HEK293 (cell line): ENCODE measurements around the gene COPG1.

Experiments used
- CTCF ChIA-PET: fragments of 350-600 bp; formaldehyde crosslinking; extraction: SDS; loops from one replicate; lab custom pipeline; 2021; ENCODE audit warnings: antibody characterized with exemption; lab: Yijun Ruan, JAX
- POLR2A ChIA-PET: fragments of 300-600 bp; formaldehyde crosslinking; extraction: SDS; loops from one replicate; lab custom pipeline; 2020; ENCODE audit warnings: antibody characterized with exemption, inconsistent platforms; lab: Yijun Ruan, JAX
- H3K27ac ChIP-seq: fragments of 200-500 bp; sonication (Bioruptor generic); 2 replicates; pipeline ENCODE4 v1.5.1; 2014; ENCODE audit warnings: low read depth, low read length, control low read depth, inconsistent platforms; ENCODE audit errors: extremely low read depth
- H3K36me3 ChIP-seq, 2 experiments: fragments of 200-500 bp in 1 of 2; sonication (Bioruptor generic) in 1 of 2; 1 replicate in 1 of 2; 2 replicates in 1 of 2; pipeline ENCODE4 v1.5.1; 2014 to 2017; ENCODE audit warnings: inconsistent platforms in 2 of 2, low read length in 2 of 2; ENCODE audit not compliant: control insufficient read depth in 2 of 2, insufficient read depth in 1 of 2
- H3K4me1 ChIP-seq: fragments of 200-500 bp; sonication (Bioruptor generic); 2 replicates; pipeline ENCODE4 v1.5.1; 2014; ENCODE audit warnings: mild to moderate bottlenecking, low read length, inconsistent platforms; ENCODE audit not compliant: control insufficient read depth, insufficient read depth
- H3K4me3 ChIP-seq: 2 replicates; pipeline ENCODE4 v1.5.1; 2011; ENCODE audit warnings: low read depth, mild to moderate bottlenecking, control low read depth, low read length, moderate library complexity
- H3K9me3 ChIP-seq: fragments of 200-500 bp; sonication (Bioruptor generic); 2 replicates; pipeline ENCODE4 v1.5.1; 2014; ENCODE audit warnings: low read depth, low read length, inconsistent platforms; ENCODE audit not compliant: control insufficient read depth, insufficient read depth
- GFI1B ChIP-seq: fragments of 450-650 bp; formaldehyde crosslinking; IDR thresholded peaks from 2 replicates; pipeline ENCODE4 v1.5.1; 2016; ENCODE audit warnings: missing biosample characterization, missing genetic modification characterization
- GLI4 ChIP-seq: fragments of 450-650 bp; formaldehyde crosslinking; IDR thresholded peaks from 2 replicates; pipeline ENCODE4 v1.5.1; 2016; ENCODE audit warnings: missing biosample characterization, missing genetic modification characterization
- KLF8 ChIP-seq: fragments of 450-650 bp; formaldehyde crosslinking; IDR thresholded peaks from 2 replicates; pipeline ENCODE4 v1.5.1; 2016; ENCODE audit warnings: missing biosample characterization, missing genetic modification characterization
- ZBTB20 ChIP-seq: fragments of 450-650 bp; formaldehyde crosslinking; IDR thresholded peaks from 2 replicates; pipeline ENCODE4 v1.5.1; 2016; ENCODE audit warnings: missing biosample characterization, missing genetic modification characterization
- ZEB2 ChIP-seq: fragments of 450-650 bp; formaldehyde crosslinking; IDR thresholded peaks from 2 replicates; pipeline ENCODE4 v1.5.1; 2016; ENCODE audit warnings: missing biosample characterization, missing genetic modification characterization
- ZFP69B ChIP-seq: fragments of 450-650 bp; formaldehyde crosslinking; IDR thresholded peaks from 2 replicates; pipeline ENCODE4 v1.5.1; 2016; ENCODE audit warnings: missing biosample characterization, missing genetic modification characterization
- ZIC2 ChIP-seq: fragments of 450-650 bp; formaldehyde crosslinking; IDR thresholded peaks from 2 replicates; pipeline ENCODE4 v1.5.1; 2016; ENCODE audit warnings: missing biosample characterization, missing genetic modification characterization
- ZNF114 ChIP-seq: fragments of 450-650 bp; formaldehyde crosslinking; IDR thresholded peaks from 2 replicates; pipeline ENCODE4 v1.5.0; 2017; ENCODE audit warnings: missing biosample characterization, missing genetic modification characterization
- ZNF140 ChIP-seq: fragments of 450-650 bp; formaldehyde crosslinking; IDR thresholded peaks from 2 replicates; pipeline ENCODE4 v1.5.1; 2016; ENCODE audit warnings: missing biosample characterization, missing genetic modification characterization
- ZNF184 ChIP-seq: fragments of 450-650 bp; IDR thresholded peaks from 2 replicates; pipeline ENCODE4 v1.5.1; 2018; ENCODE audit warnings: missing biosample characterization, mild to moderate bottlenecking, missing genetic modification characterization
- ZNF23 ChIP-seq: fragments of 450-650 bp; formaldehyde crosslinking; IDR thresholded peaks from 2 replicates; pipeline ENCODE4 v1.5.1; 2016; ENCODE audit warnings: missing biosample characterization, missing genetic modification characterization, borderline replicate concordance
- ZNF335 ChIP-seq: fragments of 450-650 bp; formaldehyde crosslinking; conservative IDR thresholded peaks from 2 replicates; pipeline ENCODE4 v1.5.1; 2016; ENCODE audit warnings: missing biosample characterization, missing genetic modification characterization
- ZNF341 ChIP-seq: fragments of 450-650 bp; formaldehyde crosslinking; IDR thresholded peaks from 2 replicates; pipeline ENCODE4; 2016; ENCODE audit warnings: low read depth, missing biosample characterization, missing genetic modification characterization
- ZNF350 ChIP-seq: fragments of 450-650 bp; formaldehyde crosslinking; IDR thresholded peaks from 2 replicates; pipeline ENCODE4 v1.5.0; 2017; ENCODE audit warnings: missing biosample characterization, mild to moderate bottlenecking, missing genetic modification characterization
- ZNF394 ChIP-seq: fragments of 450-650 bp; formaldehyde crosslinking; IDR thresholded peaks from 2 replicates; pipeline ENCODE4 v1.5.1; 2016; ENCODE audit warnings: missing biosample characterization, missing genetic modification characterization, mild to moderate bottlenecking, moderate library complexity, borderline replicate concordance
- ZNF416 ChIP-seq: fragments of 450-650 bp; formaldehyde crosslinking; IDR thresholded peaks from 2 replicates; pipeline ENCODE4 v1.5.1; 2016; ENCODE audit warnings: missing biosample characterization, missing genetic modification characterization
- ZNF510 ChIP-seq: fragments of 450-650 bp; formaldehyde crosslinking; IDR thresholded peaks from 2 replicates; pipeline ENCODE4 v1.5.1; 2018; ENCODE audit warnings: mild to moderate bottlenecking, missing genetic modification characterization, missing biosample characterization; ENCODE audit not compliant: insufficient replicate concordance
- ZNF521 ChIP-seq: fragments of 450-650 bp; formaldehyde crosslinking; IDR thresholded peaks from 2 replicates; pipeline ENCODE4 v1.5.1; 2017; ENCODE audit warnings: missing biosample characterization, mild to moderate bottlenecking, missing genetic modification characterization
- ZNF558 ChIP-seq: fragments of 450-650 bp; formaldehyde crosslinking; IDR thresholded peaks from 2 replicates; pipeline ENCODE4 v1.5.1; 2016; ENCODE audit warnings: missing biosample characterization, missing genetic modification characterization
- ZNF600 ChIP-seq: fragments of 450-650 bp; formaldehyde crosslinking; IDR thresholded peaks from 2 replicates; pipeline ENCODE4 v1.5.1; 2016; ENCODE audit warnings: missing biosample characterization, missing genetic modification characterization
- ZNF624 ChIP-seq: fragments of 450-650 bp; formaldehyde crosslinking; IDR thresholded peaks from 2 replicates; pipeline ENCODE4 v1.5.1; 2017; ENCODE audit warnings: missing biosample characterization, missing genetic modification characterization
- ZNF677 ChIP-seq: fragments of 450-650 bp; IDR thresholded peaks from 2 replicates; pipeline ENCODE4 v1.5.0; 2018; ENCODE audit warnings: missing biosample characterization, mild to moderate bottlenecking, missing genetic modification characterization, moderate library complexity
- ZNF704 ChIP-seq: fragments of 450-650 bp; formaldehyde crosslinking; IDR thresholded peaks from 2 replicates; pipeline ENCODE4 v1.5.1; 2016; ENCODE audit warnings: missing biosample characterization, missing genetic modification characterization
- ZNF837 ChIP-seq: fragments of 450-650 bp; formaldehyde crosslinking; IDR thresholded peaks from 2 replicates; pipeline ENCODE4 v1.5.1; 2016; ENCODE audit warnings: missing biosample characterization, missing genetic modification characterization
- ZSCAN23 ChIP-seq: fragments of 450-650 bp; formaldehyde crosslinking; IDR thresholded peaks from 2 replicates; pipeline ENCODE4 v1.5.1; 2016; ENCODE audit warnings: missing biosample characterization, missing genetic modification characterization
- ZXDB ChIP-seq: fragments of 450-650 bp; formaldehyde crosslinking; IDR thresholded peaks from 2 replicates; pipeline ENCODE4 v1.5.1; 2016; ENCODE audit warnings: missing biosample characterization, missing genetic modification characterization
- TF ChIP-seq, protein P1 (sequence below): fragments of 450-650 bp; formaldehyde crosslinking; IDR thresholded peaks from 2 replicates; pipeline ENCODE4 v1.5.1; 2016; ENCODE audit warnings: missing biosample characterization, missing genetic modification characterization
- TF ChIP-seq, protein P2 (sequence below): fragments of 450-650 bp; formaldehyde crosslinking; IDR thresholded peaks from 2 replicates; pipeline ENCODE4 v1.5.1; 2016; ENCODE audit warnings: missing biosample characterization, missing genetic modification characterization
- TF ChIP-seq, protein P3 (sequence below): fragments of 450-650 bp; formaldehyde crosslinking; IDR thresholded peaks from 2 replicates; pipeline ENCODE4 v1.5.1; 2016; ENCODE audit warnings: missing biosample characterization, missing genetic modification characterization

COPG1 gene, protein sequence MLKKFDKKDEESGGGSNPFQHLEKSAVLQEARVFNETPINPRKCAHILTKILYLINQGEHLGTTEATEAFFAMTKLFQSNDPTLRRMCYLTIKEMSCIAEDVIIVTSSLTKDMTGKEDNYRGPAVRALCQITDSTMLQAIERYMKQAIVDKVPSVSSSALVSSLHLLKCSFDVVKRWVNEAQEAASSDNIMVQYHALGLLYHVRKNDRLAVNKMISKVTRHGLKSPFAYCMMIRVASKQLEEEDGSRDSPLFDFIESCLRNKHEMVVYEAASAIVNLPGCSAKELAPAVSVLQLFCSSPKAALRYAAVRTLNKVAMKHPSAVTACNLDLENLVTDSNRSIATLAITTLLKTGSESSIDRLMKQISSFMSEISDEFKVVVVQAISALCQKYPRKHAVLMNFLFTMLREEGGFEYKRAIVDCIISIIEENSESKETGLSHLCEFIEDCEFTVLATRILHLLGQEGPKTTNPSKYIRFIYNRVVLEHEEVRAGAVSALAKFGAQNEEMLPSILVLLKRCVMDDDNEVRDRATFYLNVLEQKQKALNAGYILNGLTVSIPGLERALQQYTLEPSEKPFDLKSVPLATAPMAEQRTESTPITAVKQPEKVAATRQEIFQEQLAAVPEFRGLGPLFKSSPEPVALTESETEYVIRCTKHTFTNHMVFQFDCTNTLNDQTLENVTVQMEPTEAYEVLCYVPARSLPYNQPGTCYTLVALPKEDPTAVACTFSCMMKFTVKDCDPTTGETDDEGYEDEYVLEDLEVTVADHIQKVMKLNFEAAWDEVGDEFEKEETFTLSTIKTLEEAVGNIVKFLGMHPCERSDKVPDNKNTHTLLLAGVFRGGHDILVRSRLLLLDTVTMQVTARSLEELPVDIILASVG

GRCh38 chr3:129249284-129250065 lies at the start of gene COPG1:
Gene COPG1, plus strand, starts transcription at chr3:129249606. Its CDS starts 104 bp downstream, at chr3:129249710.
- peak within 1 kb of the TSS; percentile 38; the same call in 1 of the 2 replicates for H3K27ac ChIP-seq
- POLR2A ChIA-PET: interaction anchor here (0.5 to 1.9 kb wide), 13 partner anchors 59 to 1126 kb away, joined by 3 to 14 read pairs (median 3); partner anchors contain the start of genes ACAD9 and RAB43
- H3K36me3 ChIP-seq: peaks cover 0 to 31% of the 10 kb centered on the region in 2 experiments
- CTCF ChIA-PET: interaction anchor here (0.6 to 1.0 kb wide), 2 partner anchors 196 to 648 kb away, joined by 4 to 7 read pairs; no protein-coding TSS in a partner anchor
- H3K9me3 ChIP-seq: no peaks in the 10 kb centered on the region
- no peaks in the 10 kb centered on the region for H3K4me1 ChIP-seq
- H3K4me3 ChIP-seq: peak within 1 kb of the TSS; percentile 95
- TF ChIP-seq ZNF184 (tag by site-specific recombination): no peak
- no peak for TF ChIP-seq ZNF837 (tag by site-specific recombination)
- TF ChIP-seq ZNF394: peak; percentile 83
- no peak for TF ChIP-seq ZNF677 (tag by site-specific recombination)
- 0 out of 2 replicates have a peak, but pooled peaks have one; percentile 22 for TF ChIP-seq ZFP69B
- no peak for TF ChIP-seq GLI4 (tag by site-specific recombination)
- no peak for TF ChIP-seq ZIC2
- TF ChIP-seq, protein P1, sequence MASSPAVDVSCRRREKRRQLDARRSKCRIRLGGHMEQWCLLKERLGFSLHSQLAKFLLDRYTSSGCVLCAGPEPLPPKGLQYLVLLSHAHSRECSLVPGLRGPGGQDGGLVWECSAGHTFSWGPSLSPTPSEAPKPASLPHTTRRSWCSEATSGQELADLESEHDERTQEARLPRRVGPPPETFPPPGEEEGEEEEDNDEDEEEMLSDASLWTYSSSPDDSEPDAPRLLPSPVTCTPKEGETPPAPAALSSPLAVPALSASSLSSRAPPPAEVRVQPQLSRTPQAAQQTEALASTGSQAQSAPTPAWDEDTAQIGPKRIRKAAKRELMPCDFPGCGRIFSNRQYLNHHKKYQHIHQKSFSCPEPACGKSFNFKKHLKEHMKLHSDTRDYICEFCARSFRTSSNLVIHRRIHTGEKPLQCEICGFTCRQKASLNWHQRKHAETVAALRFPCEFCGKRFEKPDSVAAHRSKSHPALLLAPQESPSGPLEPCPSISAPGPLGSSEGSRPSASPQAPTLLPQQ (tag by site-specific recombination): 0 out of 2 replicates have a peak, but pooled peaks have one; percentile 11
- no peak; the same call in 1 of the 2 replicates for TF ChIP-seq KLF8 (tag by site-specific recombination)
- peak; percentile 79 for TF ChIP-seq ZNF600 (tag by site-specific recombination)
- no peak for TF ChIP-seq ZNF510
- no peak for TF ChIP-seq GFI1B
- peak; percentile 72; the same call in 1 of the 2 replicates for TF ChIP-seq ZXDB (tag by site-specific recombination)
- TF ChIP-seq ZNF624 (tag by site-specific recombination): no peak
- peak; percentile 95 for TF ChIP-seq ZNF335 (tag by site-specific recombination)
- no peak for TF ChIP-seq ZNF416 (tag by site-specific recombination)
- no peak for TF ChIP-seq ZNF558 (tag by site-specific recombination)
- TF ChIP-seq ZNF23: no peak
- no peak for TF ChIP-seq ZNF114 (tag by site-specific recombination)
- TF ChIP-seq, protein P2, sequence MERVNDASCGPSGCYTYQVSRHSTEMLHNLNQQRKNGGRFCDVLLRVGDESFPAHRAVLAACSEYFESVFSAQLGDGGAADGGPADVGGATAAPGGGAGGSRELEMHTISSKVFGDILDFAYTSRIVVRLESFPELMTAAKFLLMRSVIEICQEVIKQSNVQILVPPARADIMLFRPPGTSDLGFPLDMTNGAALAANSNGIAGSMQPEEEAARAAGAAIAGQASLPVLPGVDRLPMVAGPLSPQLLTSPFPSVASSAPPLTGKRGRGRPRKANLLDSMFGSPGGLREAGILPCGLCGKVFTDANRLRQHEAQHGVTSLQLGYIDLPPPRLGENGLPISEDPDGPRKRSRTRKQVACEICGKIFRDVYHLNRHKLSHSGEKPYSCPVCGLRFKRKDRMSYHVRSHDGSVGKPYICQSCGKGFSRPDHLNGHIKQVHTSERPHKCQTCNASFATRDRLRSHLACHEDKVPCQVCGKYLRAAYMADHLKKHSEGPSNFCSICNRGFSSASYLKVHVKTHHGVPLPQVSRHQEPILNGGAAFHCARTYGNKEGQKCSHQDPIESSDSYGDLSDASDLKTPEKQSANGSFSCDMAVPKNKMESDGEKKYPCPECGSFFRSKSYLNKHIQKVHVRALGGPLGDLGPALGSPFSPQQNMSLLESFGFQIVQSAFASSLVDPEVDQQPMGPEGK (tag by site-specific recombination): peak; percentile 28
- TF ChIP-seq ZNF704: no peak
- TF ChIP-seq, protein P3, sequence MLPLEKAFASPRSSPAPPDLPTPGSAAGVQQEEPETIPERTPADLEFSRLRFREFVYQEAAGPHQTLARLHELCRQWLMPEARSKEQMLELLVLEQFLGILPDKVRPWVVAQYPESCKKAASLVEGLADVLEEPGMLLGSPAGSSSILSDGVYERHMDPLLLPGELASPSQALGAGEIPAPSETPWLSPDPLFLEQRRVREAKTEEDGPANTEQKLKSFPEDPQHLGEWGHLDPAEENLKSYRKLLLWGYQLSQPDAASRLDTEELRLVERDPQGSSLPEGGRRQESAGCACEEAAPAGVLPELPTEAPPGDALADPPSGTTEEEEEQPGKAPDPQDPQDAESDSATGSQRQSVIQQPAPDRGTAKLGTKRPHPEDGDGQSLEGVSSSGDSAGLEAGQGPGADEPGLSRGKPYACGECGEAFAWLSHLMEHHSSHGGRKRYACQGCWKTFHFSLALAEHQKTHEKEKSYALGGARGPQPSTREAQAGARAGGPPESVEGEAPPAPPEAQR (tag by site-specific recombination): no peak
- TF ChIP-seq ZNF350 (tag by site-specific recombination): no peak
- no peak for TF ChIP-seq ZNF140 (tag by site-specific recombination)
- no peak for TF ChIP-seq ZSCAN23 (tag by site-specific recombination)
- TF ChIP-seq ZEB2 (tag by site-specific recombination): peak; percentile 43; the same call in 1 of the 2 replicates
- no peak for TF ChIP-seq ZNF521 (tag by site-specific recombination)
- 0 out of 2 replicates have a peak, but pooled peaks have one; percentile 18 for TF ChIP-seq ZBTB20 (tag by site-specific recombination)
- TF ChIP-seq ZNF341 (tag by site-specific recombination): 0 out of 2 replicates have a peak, but pooled peaks have one; percentile 33
